Measurements from ENCODE around the gene UXS1. TPM values are rescaled to one million over a fixed set of nuclear protein-coding genes. Genes with fewer than 3 reads are reported as not detected.
"Not testable (repeated sequence)": the region's sequence is repeated elsewhere in the genome, so short reads cannot be mapped to it uniquely, and the experiment has no call there.

UXS1 gene
- total RNA-seq: 43.2 and 44.6 TPM in 2 replicates
- polyA plus RNA-seq: 31.1 and 34.2 TPM in 2 replicates
- 38.9 and 44.9 TPM in 2 replicates for polyA plus RNA-seq (2011; cell fraction: cytosol; rRNA removed)
- 34.7 and 35.8 TPM in 2 replicates for polyA plus RNA-seq (2011; cell fraction: nucleus; rRNA removed)
- polyA plus RNA-seq (2012): 60.1 and 78.8 TPM in 2 replicates
- 74.3 and 78.8 TPM in 2 replicates for polyA minus RNA-seq
- polyA minus RNA-seq (2011; cell fraction: cytosol; rRNA and poly(A)+ RNA removed): 8.3 TPM
- 23.0 and 39.3 TPM in 2 replicates for polyA minus RNA-seq (2011; cell fraction: nucleus; rRNA and poly(A)+ RNA removed)
- Bru-seq, nascent RNA: percentile 63 among the genes with signal in this experiment
- BruChase-seq, experiment 1, labeled RNA remaining after a 6-hour chase: percentile 64 among the genes with signal in this experiment
- percentile 64 among the genes with signal in this experiment for BruChase-seq, experiment 2, labeled RNA remaining after a 2-hour chase
- long read RNA-seq, transcript UXS1-203 (15 exons, 1,839 nt): major isoform, 69 of 104 reads
- long read RNA-seq, transcript UXS1-201 (15 exons, 2,099 nt): minor isoform, 15 of 104 reads
- long read RNA-seq, partial matches to known transcripts: 3 of 104 reads
- long read RNA-seq, other reads (novel, unspliced or antisense): 17 of 104 reads

DNA sequence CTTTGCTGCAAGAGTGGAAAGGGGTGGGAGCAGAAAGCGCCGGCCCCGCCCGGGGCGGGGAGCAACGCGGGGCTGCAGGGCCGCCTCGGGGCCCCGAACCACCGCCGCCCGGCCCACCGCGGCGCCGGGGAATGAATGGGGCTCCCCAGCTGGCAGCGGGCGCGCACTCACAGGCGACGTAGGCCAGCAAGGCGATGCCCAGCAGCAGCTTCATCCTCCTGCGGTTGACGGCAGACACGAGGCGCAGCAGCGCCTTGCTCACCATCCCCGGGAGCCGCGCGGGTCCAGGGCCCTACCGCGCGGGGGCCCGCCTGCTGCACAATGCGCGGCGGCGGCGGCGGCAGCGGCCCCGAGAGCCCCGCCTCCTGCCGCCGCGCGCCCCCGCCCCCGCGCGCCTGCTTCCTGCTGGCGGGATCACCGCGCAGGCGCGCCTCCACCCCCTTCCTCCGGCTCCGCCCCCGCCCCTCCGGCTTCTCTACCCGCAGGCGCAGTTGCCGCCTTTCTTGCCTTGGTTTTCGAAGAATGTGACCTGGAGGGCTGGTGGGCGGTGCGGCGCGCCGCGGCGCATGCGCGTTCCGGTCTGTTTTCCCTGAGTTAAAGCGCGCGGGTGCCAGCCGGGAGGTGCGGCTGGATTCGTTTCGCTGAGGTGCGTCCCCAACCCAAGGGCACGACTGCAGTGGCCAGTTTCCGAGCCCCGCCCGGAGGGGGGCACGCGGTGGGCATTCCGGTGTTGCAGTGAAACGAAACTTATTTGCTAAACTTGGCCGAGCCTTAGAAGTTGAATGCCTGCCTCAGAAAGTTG lies at the start of gene UXS1:
Gene UXS1 (minus strand): TSS at position 325 of the 802 bp plus-strand sequence. CDS start 60 bp downstream, at position 265.
- POLR2A ChIA-PET: no interaction called here
- H4K20me1 ChIP-seq (replicated peaks; ENCODE audit: control insufficient read depth, extremely low read depth, insufficient read depth, low read length): no peaks in the 10 kb centered on the region
- intact Hi-C loops (cut with micrococcal nuclease) (loop anchor here (2.0 to 10.0 kb wide), 4 partner anchors 89 to 869 kb away; partner anchors contain the start of genes FHL2 and TGFBRAP1), dilution Hi-C loops (cut with MboI; ENCODE audit: extremely low pct_ligation_motif_present, low sequenced_read_pairs) (no loop called here)
- H3K27me3 ChIP-seq (ENCODE audit: control insufficient read depth in 2 of 2, insufficient read depth in 2 of 2, low read length in 2 of 2): peaks cover 0 to 3% of the 10 kb centered on the region in 2 experiments
- H3K4me2 ChIP-seq (ENCODE audit: insufficient read depth, low read length): peak within 1 kb of the TSS; percentile 88
- peak within 1 kb of the TSS; percentile 74 to 95 (median 92) for H3K4me3 ChIP-seq (replicated peaks in 1 of 3; ENCODE audit: insufficient read depth in 1 of 3, low read depth in 1 of 3, low read length in 3 of 3)
- H3K27ac ChIP-seq (ENCODE audit: insufficient read depth, low read depth, low read length): peak within 1 kb of the TSS; percentile 13
- CTCF ChIA-PET: interaction anchor here (1.0 to 1.4 kb wide), 2 partner anchors 86 to 98 kb away, joined by 3 to 5 read pairs; no protein-coding TSS in a partner anchor
- H3K36me3 ChIP-seq (ENCODE audit: control insufficient read depth in 2 of 2, extremely low read depth in 1 of 2, insufficient read depth in 2 of 2, low read length in 2 of 2): no peaks in the 10 kb centered on the region
- H3K79me2 ChIP-seq (ENCODE audit: control insufficient read depth, insufficient read depth, low read length): peaks cover 14% of the 10 kb centered on the region
- no TSS peak for BruUV-seq (replicated peaks)
- peaks cover 12% of the 10 kb centered on the region for H3K4me1 ChIP-seq (ENCODE audit: control insufficient read depth, extremely low read depth, insufficient read depth, low read length)
- DNase-seq (ENCODE audit: low read depth, low spot score) (peak; percentile 98), FAIRE-seq (peak; percentile 98)
- peak within 1 kb of the TSS; percentile 97 for H2AFZ ChIP-seq (ENCODE audit: low read depth, low read length)
- H3K9me3 ChIP-seq (replicated peaks; ENCODE audit: control insufficient read depth, insufficient read depth, low read length): no peaks in the 10 kb centered on the region
- no peaks in the 10 kb centered on the region for H3K9me1 ChIP-seq (replicated peaks; ENCODE audit: control insufficient read depth, extremely low read depth, insufficient read depth, low read length)
- TF ChIP-seq, protein P1, sequence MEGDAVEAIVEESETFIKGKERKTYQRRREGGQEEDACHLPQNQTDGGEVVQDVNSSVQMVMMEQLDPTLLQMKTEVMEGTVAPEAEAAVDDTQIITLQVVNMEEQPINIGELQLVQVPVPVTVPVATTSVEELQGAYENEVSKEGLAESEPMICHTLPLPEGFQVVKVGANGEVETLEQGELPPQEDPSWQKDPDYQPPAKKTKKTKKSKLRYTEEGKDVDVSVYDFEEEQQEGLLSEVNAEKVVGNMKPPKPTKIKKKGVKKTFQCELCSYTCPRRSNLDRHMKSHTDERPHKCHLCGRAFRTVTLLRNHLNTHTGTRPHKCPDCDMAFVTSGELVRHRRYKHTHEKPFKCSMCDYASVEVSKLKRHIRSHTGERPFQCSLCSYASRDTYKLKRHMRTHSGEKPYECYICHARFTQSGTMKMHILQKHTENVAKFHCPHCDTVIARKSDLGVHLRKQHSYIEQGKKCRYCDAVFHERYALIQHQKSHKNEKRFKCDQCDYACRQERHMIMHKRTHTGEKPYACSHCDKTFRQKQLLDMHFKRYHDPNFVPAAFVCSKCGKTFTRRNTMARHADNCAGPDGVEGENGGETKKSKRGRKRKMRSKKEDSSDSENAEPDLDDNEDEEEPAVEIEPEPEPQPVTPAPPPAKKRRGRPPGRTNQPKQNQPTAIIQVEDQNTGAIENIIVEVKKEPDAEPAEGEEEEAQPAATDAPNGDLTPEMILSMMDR (IDR thresholded peaks at IDR 0.05; ENCODE audit: extremely low read depth in 1 of 2, insufficient read depth in 1 of 2, low read depth in 1 of 2, low read length in 2 of 2): no peak
- TF ChIP-seq MYC (IDR thresholded peaks at IDR 0.05; ENCODE audit: low read depth, low read length) (no peak), EZH2 (IDR thresholded peaks at IDR 0.05; ENCODE audit: borderline replicate concordance, low read depth, low read length, severe bottlenecking) (no peak), JUN (IDR thresholded peaks at IDR 0.05; ENCODE audit: borderline replicate concordance, insufficient read depth, insufficient read length, low read depth) (no peak), POLR2AphosphoS5 (IDR thresholded peaks at IDR 0.05; ENCODE audit: insufficient read depth, low read depth, low read length) (peak; percentile 73), FOS (IDR thresholded peaks at IDR 0.05; ENCODE audit: borderline replicate concordance, insufficient read depth, low read length) (no peak), POLR2A (IDR thresholded peaks at IDR 0.05; ENCODE audit: low read depth, low read length) (peak; percentile 72)
- TF ChIP-seq, protein P2, sequence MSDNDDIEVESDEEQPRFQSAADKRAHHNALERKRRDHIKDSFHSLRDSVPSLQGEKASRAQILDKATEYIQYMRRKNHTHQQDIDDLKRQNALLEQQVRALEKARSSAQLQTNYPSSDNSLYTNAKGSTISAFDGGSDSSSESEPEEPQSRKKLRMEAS (IDR thresholded peaks at IDR 0.05; ENCODE audit: insufficient read depth, insufficient read length): no peak
- H3K9ac ChIP-seq (replicated peaks; ENCODE audit: extremely low read depth, insufficient read depth, low read length): peak within 1 kb of the TSS; percentile 47

DNA sequence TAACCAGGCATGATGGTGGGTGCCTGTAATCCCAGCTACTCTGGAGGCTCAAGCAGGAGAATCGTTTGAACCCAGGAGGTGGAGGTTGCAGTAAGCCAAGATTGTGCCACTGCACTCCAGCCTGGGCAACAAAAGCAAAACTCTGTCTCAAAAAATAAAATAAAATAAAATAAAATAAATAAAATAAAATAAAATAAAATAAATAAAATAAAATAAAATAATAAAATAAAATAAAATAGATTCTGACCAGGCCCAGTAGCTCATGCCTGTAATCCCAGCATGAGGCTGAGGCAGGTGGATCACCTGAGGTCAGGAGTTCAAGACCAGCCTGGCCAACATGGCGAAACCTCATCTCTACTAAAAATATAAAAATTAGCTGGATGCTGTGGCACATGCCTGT lies 45.4 kb upstream of the UXS1 start:
- H3K9me1 ChIP-seq (replicated peaks; ENCODE audit: control insufficient read depth, extremely low read depth, insufficient read depth, low read length); H4K20me1 ChIP-seq (replicated peaks; ENCODE audit: control insufficient read depth, extremely low read depth, insufficient read depth, low read length); H3K79me2 ChIP-seq (ENCODE audit: control insufficient read depth, insufficient read depth, low read length); H3K9me3 ChIP-seq (replicated peaks; ENCODE audit: control insufficient read depth, insufficient read depth, low read length); H3K4me2 ChIP-seq (ENCODE audit: insufficient read depth, low read length); POLR2A ChIA-PET; H3K9ac ChIP-seq (replicated peaks; ENCODE audit: extremely low read depth, insufficient read depth, low read length); H3K4me3 ChIP-seq (replicated peaks in 1 of 3; ENCODE audit: insufficient read depth in 1 of 3, low read depth in 1 of 3, low read length in 3 of 3); CTCF ChIA-PET; H3K4me1 ChIP-seq (ENCODE audit: control insufficient read depth, extremely low read depth, insufficient read depth, low read length); DNase-seq (ENCODE audit: low read depth, low spot score); H3K27ac ChIP-seq (ENCODE audit: insufficient read depth, low read depth, low read length); H2AFZ ChIP-seq (ENCODE audit: low read depth, low read length); intact Hi-C loops (cut with micrococcal nuclease); FAIRE-seq; H3K36me3 ChIP-seq (ENCODE audit: control insufficient read depth in 2 of 2, extremely low read depth in 1 of 2, insufficient read depth in 2 of 2, low read length in 2 of 2); dilution Hi-C loops (cut with MboI; ENCODE audit: extremely low pct_ligation_motif_present, low sequenced_read_pairs); H3K27me3 ChIP-seq (ENCODE audit: control insufficient read depth in 2 of 2, insufficient read depth in 2 of 2, low read length in 2 of 2); BruUV-seq (replicated peaks): not testable (repeated sequence)
